Muscle of leg (tissue), 11 donors: ENCODE measurements around the gene CTRB1. TPM values are rescaled to one million over a fixed set of nuclear protein-coding genes. Genes with fewer than 3 reads are reported as not detected.
"Not testable (repeated sequence)": the region's sequence is repeated elsewhere in the genome, so short reads cannot be mapped to it uniquely, and the experiment has no call there.

Source experiments
- DNase-seq: peaks from one replicate; pipeline ENCODE4 v3.0.0; 2013
- H3K27ac ChIP-seq: one replicate; pipeline ENCODE4 v1.5.1; 2013; ENCODE audit warnings: mild to moderate bottlenecking, low read length, control low read depth
- H3K27me3 ChIP-seq: one replicate; pipeline ENCODE4 v1.6.1; 2013; ENCODE audit warnings: low read length; ENCODE audit not compliant: control insufficient read depth, insufficient read depth
- H3K36me3 ChIP-seq: one replicate; pipeline ENCODE4 v1.6.1; 2013; ENCODE audit warnings: low read length; ENCODE audit not compliant: control insufficient read depth, insufficient read depth
- H3K4me1 ChIP-seq: one replicate; pipeline ENCODE4 v1.6.1; 2013; ENCODE audit warnings: low read length; ENCODE audit not compliant: control insufficient read depth, insufficient read depth
- H3K4me3 ChIP-seq: one replicate; pipeline ENCODE4 v1.5.1; 2013; ENCODE audit warnings: low read length, control low read depth
- H3K9me3 ChIP-seq: replicated peaks from 2 replicates; pipeline ENCODE4 v1.6.1; 2013; ENCODE audit warnings: low read depth, low read length; ENCODE audit not compliant: control insufficient read depth
- WGBS: methylation state at CpG from one replicate; pipeline ENCODE4 v1.1.5; 2013; ENCODE audit warnings: missing lambda C conversion rate; ENCODE audit not compliant: insufficient coverage; 5-methylcytosine and 5-hydroxymethylcytosine counted together
- polyA plus RNA-seq, 8 donors: library from polyadenylated mRNA; unstranded; fragments of 120-200 nt; gene quantifications; one replicate each; pipeline versions ENCODE4 v1.2.1 to v1.2.3, GENCODE V29; 2013; ENCODE audit warnings: inconsistent platforms in 1 of 8, low replicate concordance in 1 of 8; ENCODE audit not compliant: insufficient read length in 8 of 8, insufficient read depth in 1 of 8
- total RNA-seq: library from RNA; stranded (reverse); fragments of 120-200 nt; gene quantifications from one replicate; pipeline ENCODE4 v1.2.4, GENCODE V29; 2013

The CTRB1 gene
- total and polyA plus RNA-seq, 9 donors, result 0.20 to 1.0 (median 0.56) TPM; not detected in 2

GRCh38 chr16:75267631-75268264 is 49.0 kb downstream of the CTRB1 start:
- WGBS, result 77% methylated on average over 6 of the region's 10 CpGs
- Histone ChIP-seq H3K4me3 (no peak overlapping the region), H3K36me3 (peaks cover 4% of the 10 kb centered on the region), H3K4me1 (peaks cover 66% of the 10 kb centered on the region), H3K27ac (peak overlapping the region; percentile 94), H3K27me3 (peaks cover 3% of the 10 kb centered on the region), H3K9me3 (no peaks in the 10 kb centered on the region)
- peak; percentile 90 for DNase-seq

GRCh38 chr16:75269358-75269757 is 50.6 kb downstream of the CTRB1 start:
- H3K9me3 ChIP-seq, H3K4me3 ChIP-seq, H3K27me3 ChIP-seq, DNase-seq, H3K36me3 ChIP-seq: not testable (repeated sequence)
- peak overlapping the region; percentile 11 for H3K27ac ChIP-seq
- peaks cover 50% of the 10 kb centered on the region for H3K4me1 ChIP-seq
- WGBS, result 84% methylated on average over 3 of the region's 9 CpGs

GRCh38 chr16:75271441-75272096 is 52.8 kb downstream of the CTRB1 start:
- no peak for DNase-seq
- no peak overlapping the region for H3K4me3 ChIP-seq
- no peaks in the 10 kb centered on the region for H3K36me3 ChIP-seq
- H3K27ac ChIP-seq, result peak overlapping the region; percentile 59
- 21% methylated on average over 4 of the region's 6 CpGs for WGBS
- H3K9me3 ChIP-seq, result no peaks in the 10 kb centered on the region
- no peaks in the 10 kb centered on the region for H3K27me3 ChIP-seq
- peaks cover 38% of the 10 kb centered on the region for H3K4me1 ChIP-seq

- Histone ChIP-seq H3K27ac (peak overlapping the region; percentile 59), H3K36me3 (no peaks in the 10 kb centered on the region), H3K4me1 (peaks cover 33% of the 10 kb centered on the region), H3K9me3 (no peaks in the 10 kb centered on the region), H3K27me3 (no peaks in the 10 kb centered on the region), H3K4me3 (no peak overlapping the region)
- DNase-seq, result peak; percentile 46
- 52% methylated on average over 7 of the region's 12 CpGs for WGBS
Observed at GRCh38 chr16:75272097-75272551, 53.3 kb downstream of the CTRB1 start.

GRCh38 chr16:75272629-75273028 is 53.8 kb downstream of the CTRB1 start:
- Histone ChIP-seq H3K4me1 (peaks cover 28% of the 10 kb centered on the region), H3K27ac (peak overlapping the region; percentile 59)
- H3K4me3 ChIP-seq, DNase-seq, H3K9me3 ChIP-seq, H3K27me3 ChIP-seq, H3K36me3 ChIP-seq: not testable (repeated sequence)
- WGBS, result 89% methylated on average over 8 of the region's 10 CpGs

GRCh38 chr16:75273054-75273925 is 54.5 kb downstream of the CTRB1 start:
- H3K9me3 ChIP-seq, result no peaks in the 10 kb centered on the region
- peaks cover 22% of the 10 kb centered on the region for H3K4me1 ChIP-seq
- WGBS, result 75% methylated on average over 15 of the region's 23 CpGs
- DNase-seq, result no peak
- no peaks in the 10 kb centered on the region for H3K36me3 ChIP-seq
- no peak overlapping the region for H3K27ac ChIP-seq
- no peaks in the 10 kb centered on the region for H3K27me3 ChIP-seq
- no peak overlapping the region for H3K4me3 ChIP-seq

Other genes starting within 250 kb of the CTRB1 start
- 22.3 TPM for gene WDR59, start 233.9 kb upstream of the CTRB1 start, total RNA-seq
- 10 to 100 TPM; 35.5 to 61.7 (median 44.5) TPM for gene WDR59, start 233.9 kb upstream of the CTRB1 start, polyA plus RNA-seq
- 15.2 TPM for gene ZNRF1, start 220.0 kb upstream of the CTRB1 start, total RNA-seq
- 10 to 100 TPM; 36.0 to 47.0 (median 45.5) TPM for gene ZNRF1, start 220.0 kb upstream of the CTRB1 start, polyA plus RNA-seq
- gene LDHD, start 102.2 kb upstream of the CTRB1 start, total RNA-seq, result 2.3 TPM
- gene LDHD, start 102.2 kb upstream of the CTRB1 start, polyA plus RNA-seq, result 1 to 10 TPM; 1.6 to 3.8 (median 2.4) TPM
- 16.5 TPM for gene ZFP1, start 70.5 kb upstream of the CTRB1 start, total RNA-seq
- gene ZFP1, start 70.5 kb upstream of the CTRB1 start, polyA plus RNA-seq, result 10 to 100 TPM; 10.4 to 17.2 (median 13.4) TPM
- gene CTRB2, start 11.8 kb upstream of the CTRB1 start, total RNA-seq, result not detected
- under 1 TPM in 6 of 8 donors, not detected in 2; 0.17 to 0.52 (median 0.28) TPM for gene CTRB2, start 11.8 kb upstream of the CTRB1 start, polyA plus RNA-seq
- gene BCAR1, start 32.6 kb downstream of the CTRB1 start, total RNA-seq, result 33.4 TPM
- gene BCAR1, start 32.6 kb downstream of the CTRB1 start, polyA plus RNA-seq, result 10 to 100 TPM; 39.7 to 67.4 (median 56.9) TPM
- gene CFDP1, start 214.5 kb downstream of the CTRB1 start, total RNA-seq, result 83.7 TPM
- gene CFDP1, start 214.5 kb downstream of the CTRB1 start, polyA plus RNA-seq, result 100 to 1,000 TPM in 3 of 8 donors, 10 to 100 TPM in 5; 82.5 to 132 (median 93.2) TPM
- gene TMEM170A, start 245.7 kb downstream of the CTRB1 start, total RNA-seq, result 19.1 TPM
- gene TMEM170A, start 245.7 kb downstream of the CTRB1 start, polyA plus RNA-seq, result 10 to 100 TPM; 12.3 to 24.8 (median 16.4) TPM